ENCODE measurements around the gene RNF31. TPM values are rescaled to one million over a fixed set of nuclear protein-coding genes. Genes with fewer than 3 reads are reported as not detected.

Gene RNF31
- total and polyA plus RNA-seq, 2 donors (not counting 1 experiment from before 2014, with no cell fraction given) = 69.8 to 103 TPM

- WGBS (ENCODE audit: insufficient coverage) = no CpG with 5 or more reads among the region's 1 CpG
Measured at GRCh38 chr14:24110523-24110922, 36.8 kb upstream of the RNF31 start.

GRCh38 chr14:24113379-24113800 is 33.9 kb upstream of the RNF31 start:
- peak overlapping the region; percentile 82 for H2AFZ ChIP-seq (ENCODE audit: insufficient read depth, low read depth, low read length, poor library complexity, severe bottlenecking)
- ChIA-PET CTCF (interaction anchor here (1.0 to 4.1 kb wide), 15 partner anchors 8 to 318 kb away, joined by 3 to 37 read pairs (median 9); partner anchors contain the start of genes EMC9, IRF9, MDP1 and PCK2), POLR2A (interaction anchor here (0.5 to 2.9 kb wide), 10 partner anchors 19 to 129 kb away, joined by 3 to 49 read pairs (median 22); partner anchors contain the start of genes EMC9, IRF9, PCK2 and PSME1)
- H3K27me3 ChIP-seq (replicated peaks in 1 of 4; ENCODE audit: control extremely low read depth in 1 of 4, control insufficient read depth in 3 of 4, insufficient read depth in 4 of 4, low read length in 3 of 4) = no peaks in the 10 kb centered on the region
- no peak for TF ChIP-seq EZH2 (IDR thresholded peaks at IDR 0.05; ENCODE audit: borderline replicate concordance, insufficient read depth, low read depth, low read length, poor library complexity, severe bottlenecking)
- TF ChIP-seq, protein P1, sequence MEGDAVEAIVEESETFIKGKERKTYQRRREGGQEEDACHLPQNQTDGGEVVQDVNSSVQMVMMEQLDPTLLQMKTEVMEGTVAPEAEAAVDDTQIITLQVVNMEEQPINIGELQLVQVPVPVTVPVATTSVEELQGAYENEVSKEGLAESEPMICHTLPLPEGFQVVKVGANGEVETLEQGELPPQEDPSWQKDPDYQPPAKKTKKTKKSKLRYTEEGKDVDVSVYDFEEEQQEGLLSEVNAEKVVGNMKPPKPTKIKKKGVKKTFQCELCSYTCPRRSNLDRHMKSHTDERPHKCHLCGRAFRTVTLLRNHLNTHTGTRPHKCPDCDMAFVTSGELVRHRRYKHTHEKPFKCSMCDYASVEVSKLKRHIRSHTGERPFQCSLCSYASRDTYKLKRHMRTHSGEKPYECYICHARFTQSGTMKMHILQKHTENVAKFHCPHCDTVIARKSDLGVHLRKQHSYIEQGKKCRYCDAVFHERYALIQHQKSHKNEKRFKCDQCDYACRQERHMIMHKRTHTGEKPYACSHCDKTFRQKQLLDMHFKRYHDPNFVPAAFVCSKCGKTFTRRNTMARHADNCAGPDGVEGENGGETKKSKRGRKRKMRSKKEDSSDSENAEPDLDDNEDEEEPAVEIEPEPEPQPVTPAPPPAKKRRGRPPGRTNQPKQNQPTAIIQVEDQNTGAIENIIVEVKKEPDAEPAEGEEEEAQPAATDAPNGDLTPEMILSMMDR (IDR thresholded peaks at IDR 0.05) = no peak
- Mint-ChIP-seq H3K4me3 (peak overlapping the region; percentile 93), H3K9me3 (ENCODE audit: insufficient read depth) (no peaks in the 10 kb centered on the region), H3K4me1 (peaks cover 33% of the 10 kb centered on the region), H3K27me3 (no peaks in the 10 kb centered on the region), H3K27ac (peak overlapping the region; percentile 100)
- peak overlapping the region; percentile 98 for H3K9ac ChIP-seq (ENCODE audit: low read length)
- H3K4me1 ChIP-seq (ENCODE audit: control insufficient read depth in 2 of 2, insufficient read depth in 2 of 2, low read length in 2 of 2) = peaks cover 24 to 34% of the 10 kb centered on the region in 2 donors
- peak overlapping the region; percentile 95 for H3K4me2 ChIP-seq (replicated peaks; ENCODE audit: low read depth, low read length, poor library complexity, severe bottlenecking)
- 7% methylated on average over 9 of the region's 15 CpGs for WGBS (ENCODE audit: insufficient coverage)
- peaks cover 0 to 18% of the 10 kb centered on the region in 2 experiments for H3K36me3 ChIP-seq (replicated peaks in 1 of 2; ENCODE audit: control extremely low read depth in 1 of 2, control insufficient read depth in 1 of 2, extremely low read depth in 1 of 2, insufficient read depth in 2 of 2, low read length in 1 of 2)
- intact Hi-C loops (cut with micrococcal nuclease) = loop anchor here (10.0 kb wide), 1 partner anchor 559 kb away; the partner anchor contains the start of genes THTPA and ZFHX2
- peak overlapping the region; percentile 88 to 99 (median 97) for H3K4me3 ChIP-seq (ENCODE audit: control extremely low read depth in 1 of 5, extremely low read depth in 1 of 5, insufficient read depth in 1 of 5, low read depth in 2 of 5, low read length in 4 of 5)
- H3K79me2 ChIP-seq (ENCODE audit: control insufficient read depth, insufficient read depth, low read length) = peaks cover 48% of the 10 kb centered on the region
- H3K27ac ChIP-seq (ENCODE audit: low read length in 2 of 2) = peak overlapping the region; percentile 99 to 100
- DNase-seq (no peak), ATAC-seq (ENCODE audit: low read depth) (no peak)
- H4K20me1 ChIP-seq (ENCODE audit: control insufficient read depth, insufficient read depth, low read length, poor library complexity, severe bottlenecking) = peaks cover 13% of the 10 kb centered on the region
- H3K9me3 ChIP-seq (ENCODE audit: control extremely low read depth in 1 of 3, control insufficient read depth in 2 of 3, insufficient read depth in 1 of 3, low read length in 2 of 3) = no peaks in the 10 kb centered on the region

More at GRCh38 chr14:24110523-24110922, 36.8 kb upstream of the RNF31 start:
- Histone ChIP-seq H4K20me1 (ENCODE audit: control insufficient read depth, insufficient read depth, low read length, poor library complexity, severe bottlenecking) (peaks cover 4% of the 10 kb centered on the region), H3K79me2 (ENCODE audit: control insufficient read depth, insufficient read depth, low read length) (peaks cover 32% of the 10 kb centered on the region), H3K9me3 (ENCODE audit: control extremely low read depth in 1 of 3, control insufficient read depth in 2 of 3, insufficient read depth in 1 of 3, low read length in 2 of 3) (no peaks in the 10 kb centered on the region), H3K4me1 (ENCODE audit: control insufficient read depth in 2 of 2, insufficient read depth in 2 of 2, low read length in 2 of 2) (peaks cover 12 to 20% of the 10 kb centered on the region in 2 donors), H3K36me3 (replicated peaks in 1 of 2; ENCODE audit: control extremely low read depth in 1 of 2, control insufficient read depth in 1 of 2, extremely low read depth in 1 of 2, insufficient read depth in 2 of 2, low read length in 1 of 2) (no peaks in the 10 kb centered on the region), H3K27ac (ENCODE audit: low read length in 2 of 2) (no peak overlapping the region), H2AFZ (ENCODE audit: insufficient read depth, low read depth, low read length, poor library complexity, severe bottlenecking) (no peak overlapping the region), H3K4me2 (replicated peaks; ENCODE audit: low read depth, low read length, poor library complexity, severe bottlenecking) (no peak overlapping the region), H3K9ac (ENCODE audit: low read length) (no peak overlapping the region), H3K27me3 (replicated peaks in 1 of 4; ENCODE audit: control extremely low read depth in 1 of 4, control insufficient read depth in 3 of 4, insufficient read depth in 4 of 4, low read length in 3 of 4) (no peaks in the 10 kb centered on the region), H3K4me3 (ENCODE audit: control extremely low read depth in 1 of 5, extremely low read depth in 1 of 5, insufficient read depth in 1 of 5, low read depth in 2 of 5, low read length in 4 of 5) (no peak overlapping the region)
- no peak overlapping the region for H3K27ac Mint-ChIP-seq
- DNase-seq (no peak), ATAC-seq (ENCODE audit: low read depth) (no peak)
- H3K4me3 Mint-ChIP-seq = no peak overlapping the region
- no peaks in the 10 kb centered on the region for H3K9me3 Mint-ChIP-seq (ENCODE audit: insufficient read depth)
- TF ChIP-seq EZH2 (IDR thresholded peaks at IDR 0.05; ENCODE audit: borderline replicate concordance, insufficient read depth, low read depth, low read length, poor library complexity, severe bottlenecking) = no peak
- TF ChIP-seq, protein P1 (IDR thresholded peaks at IDR 0.05) = no peak
- POLR2A ChIA-PET = interaction anchor here (0.6 to 4.1 kb wide), 2 partner anchors 11 to 16 kb away, joined by 5 to 23 read pairs; partner anchors contain the start of gene PCK2
- H3K27me3 Mint-ChIP-seq = no peaks in the 10 kb centered on the region
- intact Hi-C loops (cut with micrococcal nuclease) = loop anchor here (10.0 kb wide), 1 partner anchor 556 kb away; the partner anchor contains the start of genes THTPA and ZFHX2
- H3K4me1 Mint-ChIP-seq = peaks cover 19% of the 10 kb centered on the region
- CTCF ChIA-PET = interaction anchor here (0.7 to 11.7 kb wide), 21 partner anchors 10 to 321 kb away, joined by 3 to 292 read pairs (median 5); partner anchors contain the start of genes CARMIL3, DHRS1, IRF9 and NOP9
